Measurements from ENCODE around the gene NEUROG1. TPM values are rescaled to one million over a fixed set of nuclear protein-coding genes. Genes with fewer than 3 reads are reported as not detected.
"Not testable (repeated sequence)": the region's sequence is repeated elsewhere in the genome, so short reads cannot be mapped to it uniquely, and the experiment has no call there.

NEUROG1 gene
- total RNA-seq, 2 donors from 2014 or later = not detected

GRCh38 chr5:135504376-135504775 is 31.4 kb downstream of the NEUROG1 start:
- intact Hi-C loops (cut with DNase I) = no loop called here
- DNase-seq (ENCODE audit: low spot score) = no peak

GRCh38 chr5:135503871-135504270 is 31.9 kb downstream of the NEUROG1 start:
- no peak for DNase-seq (ENCODE audit: low spot score)
- intact Hi-C loops (cut with DNase I) = no loop called here

DNA sequence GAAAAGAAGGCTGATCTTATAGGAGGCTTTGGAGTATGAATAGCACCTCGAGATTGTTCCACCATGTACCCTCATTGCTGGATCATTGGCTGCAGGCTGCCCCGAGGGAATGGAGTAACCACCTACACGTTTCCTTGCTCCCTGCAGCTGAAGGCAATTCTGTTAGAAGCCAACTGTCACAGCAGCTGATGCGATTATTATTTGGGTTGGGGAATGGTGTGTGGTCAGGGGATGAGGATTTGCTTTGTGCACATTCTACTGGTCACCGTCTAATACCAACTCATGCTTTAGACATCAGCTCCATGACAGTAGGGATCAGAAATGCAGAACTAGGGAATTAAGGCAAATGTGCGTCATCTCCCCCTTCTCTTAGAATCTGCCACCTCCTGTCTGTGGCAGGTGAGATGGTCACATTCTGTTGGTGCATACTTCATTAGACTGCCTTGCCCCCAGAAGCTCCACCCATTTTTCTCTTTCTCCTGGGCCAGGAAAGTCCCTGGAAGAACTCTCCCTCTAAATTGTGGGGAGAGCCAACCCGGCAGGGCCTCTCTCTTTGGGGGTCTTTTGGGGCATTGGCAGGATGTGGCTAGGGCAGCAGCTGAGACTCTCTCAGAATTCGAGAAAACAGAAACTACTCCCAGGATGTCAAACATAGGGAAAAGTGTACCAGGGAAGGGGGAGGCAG is 32.8 kb downstream of the NEUROG1 start:
- DNase-seq (ENCODE audit: low spot score) = no peak
- intact Hi-C loops (cut with DNase I) = no loop called here

DNA sequence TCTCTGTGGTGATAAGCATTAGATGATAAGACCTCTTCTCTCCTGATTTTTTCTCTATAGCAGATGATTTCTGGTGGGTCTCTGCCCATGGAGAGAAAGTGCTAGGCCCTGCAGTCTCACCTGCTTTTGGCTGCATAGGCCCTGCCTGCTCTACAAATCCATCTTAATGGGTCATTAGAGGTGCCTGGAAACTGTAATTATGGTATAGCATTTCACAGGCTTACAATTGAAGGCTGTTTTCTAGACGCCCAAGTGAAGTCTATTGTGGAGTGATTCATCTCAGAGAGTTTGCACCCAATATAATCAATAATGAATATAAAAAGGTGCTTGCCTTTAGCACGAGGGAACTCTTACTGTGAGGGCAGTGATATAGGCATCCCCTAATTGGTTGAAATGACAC is 33.8 kb downstream of the NEUROG1 start:
- no peak for DNase-seq (ENCODE audit: low spot score)
- intact Hi-C loops (cut with DNase I) = no loop called here

GRCh38 chr5:135498637-135498995 is 37.1 kb downstream of the NEUROG1 start:
- no peak for DNase-seq (ENCODE audit: low spot score)
- intact Hi-C loops (cut with DNase I) = no loop called here

- no peak for DNase-seq (ENCODE audit: low spot score)
- intact Hi-C loops (cut with DNase I) = no loop called here
Observed at GRCh38 chr5:135497971-135498636, 37.7 kb downstream of the NEUROG1 start.

- DNase-seq (ENCODE audit: low spot score); intact Hi-C loops (cut with DNase I): not testable (repeated sequence)
Observed at GRCh38 chr5:135495531-135495930, 40.2 kb downstream of the NEUROG1 start.

- intact Hi-C loops (cut with DNase I) = no loop called here
- no peak for DNase-seq (ENCODE audit: low spot score)
Observed at GRCh38 chr5:135494196-135494595, 41.6 kb downstream of the NEUROG1 start.

DNA sequence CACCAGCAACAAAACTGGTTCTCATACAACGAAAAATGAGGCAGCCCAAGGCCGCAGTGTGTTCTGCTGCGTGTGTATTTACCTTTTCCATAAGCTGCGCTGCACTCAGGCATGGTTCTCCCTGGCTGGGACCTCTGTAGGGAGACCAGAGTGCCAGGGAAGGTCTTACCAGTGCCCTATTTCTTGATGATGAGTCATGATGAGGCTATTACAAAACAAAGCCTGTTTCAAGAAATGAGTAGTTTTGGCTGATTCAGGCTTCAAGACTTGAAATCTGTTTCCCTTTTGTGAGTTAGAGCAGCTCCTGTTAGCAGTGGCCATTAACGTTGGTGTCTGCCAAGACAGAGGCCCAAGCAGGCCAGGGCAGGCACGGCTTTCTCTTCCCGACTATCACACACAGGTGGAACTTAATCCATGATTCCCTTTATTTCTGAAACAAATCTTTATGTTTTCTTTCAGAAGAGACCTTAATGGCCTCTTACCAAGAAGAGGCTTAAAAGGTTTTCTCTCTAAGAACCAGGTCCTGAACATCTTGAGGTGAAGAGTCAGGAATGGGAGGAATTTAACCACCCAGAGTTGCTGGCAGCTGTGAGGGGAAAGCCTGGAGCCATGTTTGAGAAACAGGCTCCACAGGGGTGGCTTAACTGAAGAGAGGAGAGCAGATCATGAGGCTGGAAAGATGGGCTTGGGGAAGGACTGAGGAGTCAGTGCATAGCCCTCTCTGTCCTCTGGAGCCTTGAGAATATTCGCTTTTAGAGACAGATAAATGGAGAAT is 42.2 kb downstream of the NEUROG1 start:
- intact Hi-C loops (cut with DNase I) = no loop called here
- no peak for DNase-seq (ENCODE audit: low spot score)

GRCh38 chr5:135492319-135492626 is 43.5 kb downstream of the NEUROG1 start:
- no peak for DNase-seq (ENCODE audit: low spot score)
- intact Hi-C loops (cut with DNase I) = no loop called here

DNA sequence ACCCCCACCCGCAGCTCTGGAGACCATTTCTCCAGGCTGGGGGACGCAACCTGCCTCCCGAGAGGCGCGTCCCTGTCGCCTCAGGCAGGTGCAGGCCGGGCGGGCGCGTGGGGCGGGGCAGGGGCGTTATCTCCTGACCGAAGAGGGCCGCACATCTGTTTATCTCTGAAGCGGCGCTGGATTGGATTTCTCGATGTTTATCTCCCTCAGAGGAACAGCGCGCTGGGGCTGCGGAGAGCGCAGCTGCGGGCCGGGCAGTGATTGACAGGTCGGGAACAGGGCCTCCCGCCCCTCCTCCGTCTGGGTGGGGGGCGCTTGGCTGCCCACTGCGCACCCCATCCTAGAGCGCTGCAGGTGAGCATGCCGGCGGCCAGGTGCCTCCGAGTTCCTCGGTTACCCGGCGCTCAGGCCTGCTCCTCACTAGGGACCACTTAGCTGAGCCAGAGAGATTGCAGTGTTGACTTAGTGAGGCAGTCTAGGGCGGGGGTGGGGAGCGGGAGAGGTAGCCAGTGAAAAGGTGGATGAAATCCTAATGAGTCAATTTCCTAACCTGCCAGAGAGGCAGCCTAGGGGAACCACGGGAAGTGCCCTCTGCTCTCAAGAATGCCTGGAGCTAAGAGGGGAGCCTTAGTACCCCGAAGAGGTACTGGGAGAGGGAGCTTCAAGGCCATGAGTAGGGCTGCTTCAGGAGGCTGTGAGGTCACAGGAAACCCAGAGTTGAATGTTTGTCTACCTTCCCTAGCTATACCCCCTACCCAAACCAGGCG is 44.0 kb downstream of the NEUROG1 start:
- intact Hi-C loops (cut with DNase I) = no loop called here
- no peak for DNase-seq (ENCODE audit: low spot score)

- intact Hi-C loops (cut with DNase I) = no loop called here
Observed at GRCh38 chr5:135491038-135491551, 44.7 kb downstream of the NEUROG1 start.

DNA sequence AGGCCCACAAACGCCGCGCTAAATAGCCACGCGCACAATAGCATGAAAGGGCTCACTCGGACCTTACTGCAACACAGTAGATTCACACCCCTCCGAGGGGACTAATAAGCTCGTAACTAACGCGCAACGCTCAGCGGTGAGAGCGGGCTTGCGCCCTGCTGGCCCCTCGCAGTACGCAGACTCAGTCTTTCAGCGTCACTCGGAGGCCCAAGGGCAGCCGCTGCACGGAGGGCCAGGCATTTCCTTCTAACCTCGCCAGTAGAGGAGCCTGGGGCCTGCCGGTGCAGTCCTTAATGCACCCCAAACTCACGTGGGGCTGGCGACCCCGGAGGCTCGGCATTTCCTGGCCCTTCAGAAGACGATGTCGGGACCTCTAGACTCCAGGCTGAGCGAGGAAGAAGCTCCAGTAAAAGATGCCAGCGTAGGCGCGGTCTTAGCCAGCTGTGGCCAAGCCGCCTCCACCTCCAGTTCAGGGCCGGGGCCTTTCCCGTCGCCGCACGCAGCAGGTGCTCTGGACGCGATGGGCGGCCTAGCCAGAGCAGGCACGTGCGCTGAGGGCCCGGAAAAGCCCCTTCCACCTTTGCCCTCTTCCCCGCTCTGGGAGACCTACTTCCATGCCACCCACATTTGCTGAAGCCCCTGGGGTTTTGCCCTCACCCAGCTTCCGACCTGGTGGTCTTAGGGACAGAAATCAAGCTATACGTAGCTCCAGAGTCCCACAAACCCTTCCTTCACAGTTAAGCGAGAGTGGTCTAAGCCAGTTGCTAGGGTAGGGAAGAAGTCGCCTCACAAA is 45.3 kb downstream of the NEUROG1 start:
- intact Hi-C loops (cut with DNase I) = no loop called here
- no peak for DNase-seq (ENCODE audit: low spot score)

More at GRCh38 chr5:135491038-135491551, 44.7 kb downstream of the NEUROG1 start:
- no peak for DNase-seq (ENCODE audit: low spot score)

- DNase-seq (ENCODE audit: low spot score) = no peak
- intact Hi-C loops (cut with DNase I) = no loop called here
Observed at GRCh38 chr5:135489466-135490244, 46.1 kb downstream of the NEUROG1 start.

- intact Hi-C loops (cut with DNase I) = no loop called here
- DNase-seq (ENCODE audit: low spot score) = no peak
Observed at GRCh38 chr5:135488727-135489465, 46.9 kb downstream of the NEUROG1 start.

DNA sequence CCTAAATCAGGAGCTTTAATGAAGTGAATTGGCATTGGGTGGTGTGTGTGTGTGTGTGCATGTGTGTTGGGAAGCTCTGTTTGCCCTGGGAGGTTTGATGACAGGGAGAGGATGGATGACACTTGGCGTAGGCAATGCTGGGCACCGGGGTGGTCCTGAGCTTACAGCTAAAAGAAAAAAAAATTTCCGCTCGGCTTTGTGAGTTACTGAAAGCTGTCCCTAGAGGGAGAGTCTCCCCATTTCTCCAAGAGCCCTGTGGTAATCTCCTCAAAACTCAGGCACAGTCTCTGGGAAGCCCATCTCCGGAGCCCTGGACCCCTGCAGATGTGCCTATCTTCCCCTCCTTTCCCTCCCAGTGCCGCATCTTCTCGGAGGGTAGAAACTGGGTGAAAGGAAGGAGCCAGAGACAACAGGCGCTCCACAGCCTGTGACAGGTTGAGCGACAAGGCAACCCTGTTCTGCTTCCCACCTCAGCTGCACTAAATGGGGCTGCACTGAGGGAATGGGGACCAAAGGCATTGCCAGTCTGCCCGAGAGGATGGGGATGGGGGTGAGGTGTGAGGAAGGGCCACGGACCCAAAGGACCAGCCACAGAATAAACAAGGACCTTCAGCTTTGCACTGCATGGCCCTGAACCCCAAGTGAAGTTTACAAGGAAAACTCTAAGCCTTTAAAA is 47.8 kb downstream of the NEUROG1 start:
- no peak for DNase-seq (ENCODE audit: low spot score)
- intact Hi-C loops (cut with DNase I) = no loop called here

DNA sequence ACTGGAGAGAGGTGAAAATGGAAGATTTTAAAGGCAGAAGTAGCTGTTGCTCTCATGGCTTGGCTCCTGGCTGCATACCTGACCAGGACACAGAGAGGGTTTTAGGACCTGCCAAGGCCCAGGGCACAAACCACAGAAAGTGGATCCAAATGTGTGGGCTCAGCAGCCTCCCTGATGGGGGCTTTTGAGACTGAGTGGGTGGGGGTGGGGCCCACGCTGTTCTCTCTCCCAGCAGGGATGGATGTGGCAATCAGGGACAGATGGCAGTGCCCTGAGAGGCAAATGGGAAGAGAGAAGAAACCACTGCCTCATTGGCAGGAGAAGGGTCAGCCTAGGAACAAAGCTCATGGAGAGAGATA is 48.7 kb downstream of the NEUROG1 start:
- intact Hi-C loops (cut with DNase I) = no loop called here
- no peak for DNase-seq (ENCODE audit: low spot score)

Data from posterior vena cava (tissue), 2 donors.